ENCODE measurements around the gene OR2AT4.
"Not testable (repeated sequence)": the region's sequence is repeated elsewhere in the genome, so short reads cannot be mapped to it uniquely, and the experiment has no call there.

The OR2AT4 gene

GRCh38 chr11:75044381-75045170, 52.1 kb downstream of the OR2AT4 start:
- not testable (repeated sequence) for H3K27ac ChIP-seq (ENCODE audit: low read depth, low read length); H3K27me3 ChIP-seq (ENCODE audit: control insufficient read depth, insufficient read depth, low read length); H3K9me3 ChIP-seq (ENCODE audit: control insufficient read depth, insufficient read depth, low read depth, low read length); H3K36me3 ChIP-seq (ENCODE audit: control insufficient read depth, insufficient read depth, low read length); H3K9ac ChIP-seq (ENCODE audit: low read length); H3K4me3 ChIP-seq (ENCODE audit: low read depth, low read length)
- peaks cover 19% of the 10 kb centered on the region; the same call in 1 of the 2 replicates for H3K4me1 ChIP-seq (ENCODE audit: control insufficient read depth, insufficient read depth, low read length)

GRCh38 chr11:75041821-75042220, 54.9 kb downstream of the OR2AT4 start:
- not testable (repeated sequence) for H3K27ac ChIP-seq (ENCODE audit: low read depth, low read length); H3K36me3 ChIP-seq (ENCODE audit: control insufficient read depth, insufficient read depth, low read length); H3K9ac ChIP-seq (ENCODE audit: low read length); H3K9me3 ChIP-seq (ENCODE audit: control insufficient read depth, insufficient read depth, low read depth, low read length); H3K27me3 ChIP-seq (ENCODE audit: control insufficient read depth, insufficient read depth, low read length); H3K4me3 ChIP-seq (ENCODE audit: low read depth, low read length)
- H3K4me1 ChIP-seq (ENCODE audit: control insufficient read depth, insufficient read depth, low read length): peaks cover 14% of the 10 kb centered on the region; the same call in 1 of the 2 replicates

- Histone ChIP-seq H3K9me3 (ENCODE audit: control insufficient read depth, insufficient read depth, low read depth, low read length) (0 out of 2 replicates have a peak, but pooled peaks cover 6% of the 10 kb centered on the region), H3K4me1 (ENCODE audit: control insufficient read depth, insufficient read depth, low read length) (peaks cover 12% of the 10 kb centered on the region; the same call in 1 of the 2 replicates), H3K4me3 (ENCODE audit: low read depth, low read length) (no peak overlapping the region), H3K9ac (ENCODE audit: low read length) (no peak overlapping the region), H3K27ac (ENCODE audit: low read depth, low read length) (no peak overlapping the region), H3K27me3 (ENCODE audit: control insufficient read depth, insufficient read depth, low read length) (no peaks in the 10 kb centered on the region; the same call in 1 of the 2 replicates), H3K36me3 (ENCODE audit: control insufficient read depth, insufficient read depth, low read length) (no peaks in the 10 kb centered on the region)
Observed at GRCh38 chr11:75041263-75041662, 55.4 kb downstream of the OR2AT4 start.

GRCh38 chr11:75040167-75040770, 56.4 kb downstream of the OR2AT4 start:
- no peak overlapping the region for H3K4me3 ChIP-seq (ENCODE audit: low read depth, low read length)
- 0 out of 2 replicates have a peak, but pooled peaks cover 6% of the 10 kb centered on the region for H3K9me3 ChIP-seq (ENCODE audit: control insufficient read depth, insufficient read depth, low read depth, low read length)
- H3K36me3 ChIP-seq (ENCODE audit: control insufficient read depth, insufficient read depth, low read length): no peaks in the 10 kb centered on the region
- peaks cover 11% of the 10 kb centered on the region; the same call in 1 of the 2 replicates for H3K4me1 ChIP-seq (ENCODE audit: control insufficient read depth, insufficient read depth, low read length)
- no peak overlapping the region for H3K27ac ChIP-seq (ENCODE audit: low read depth, low read length)
- no peaks in the 10 kb centered on the region; the same call in 1 of the 2 replicates for H3K27me3 ChIP-seq (ENCODE audit: control insufficient read depth, insufficient read depth, low read length)
- no peak overlapping the region for H3K9ac ChIP-seq (ENCODE audit: low read length)

- Histone ChIP-seq H3K27ac (ENCODE audit: low read depth, low read length) (no peak overlapping the region), H3K9me3 (ENCODE audit: control insufficient read depth, insufficient read depth, low read depth, low read length) (0 out of 2 replicates have a peak, but pooled peaks cover 6% of the 10 kb centered on the region), H3K27me3 (ENCODE audit: control insufficient read depth, insufficient read depth, low read length) (no peaks in the 10 kb centered on the region), H3K4me3 (ENCODE audit: low read depth, low read length) (no peak overlapping the region), H3K36me3 (ENCODE audit: control insufficient read depth, insufficient read depth, low read length) (no peaks in the 10 kb centered on the region), H3K4me1 (ENCODE audit: control insufficient read depth, insufficient read depth, low read length) (peaks cover 3% of the 10 kb centered on the region; the same call in 1 of the 2 replicates), H3K9ac (ENCODE audit: low read length) (no peak overlapping the region)
Observed at GRCh38 chr11:75035911-75036565, 60.6 kb downstream of the OR2AT4 start.

- H3K9ac ChIP-seq (ENCODE audit: low read length): no peak overlapping the region
- no peak overlapping the region for H3K4me3 ChIP-seq (ENCODE audit: low read depth, low read length)
- peaks cover 3% of the 10 kb centered on the region; the same call in 1 of the 2 replicates for H3K4me1 ChIP-seq (ENCODE audit: control insufficient read depth, insufficient read depth, low read length)
- no peak overlapping the region for H3K27ac ChIP-seq (ENCODE audit: low read depth, low read length)
- H3K9me3 ChIP-seq (ENCODE audit: control insufficient read depth, insufficient read depth, low read depth, low read length): 0 out of 2 replicates have a peak, but pooled peaks cover 4% of the 10 kb centered on the region
- H3K36me3 ChIP-seq (ENCODE audit: control insufficient read depth, insufficient read depth, low read length): no peaks in the 10 kb centered on the region
- H3K27me3 ChIP-seq (ENCODE audit: control insufficient read depth, insufficient read depth, low read length): no peaks in the 10 kb centered on the region
Observed at GRCh38 chr11:75035256-75035655, 61.4 kb downstream of the OR2AT4 start.

- Histone ChIP-seq H3K4me1 (ENCODE audit: control insufficient read depth, insufficient read depth, low read length) (peaks cover 3% of the 10 kb centered on the region; the same call in 1 of the 2 replicates), H3K27me3 (ENCODE audit: control insufficient read depth, insufficient read depth, low read length) (no peaks in the 10 kb centered on the region)
Observed at GRCh38 chr11:75033916-75034315, 62.8 kb downstream of the OR2AT4 start.

GRCh38 chr11:75032550-75032935, 64.1 kb downstream of the OR2AT4 start:
- no peaks in the 10 kb centered on the region for H3K36me3 ChIP-seq (ENCODE audit: control insufficient read depth, insufficient read depth, low read length)
- no peaks in the 10 kb centered on the region for H3K9me3 ChIP-seq (ENCODE audit: control insufficient read depth, insufficient read depth, low read depth, low read length)
- H3K9ac ChIP-seq (ENCODE audit: low read length): no peak overlapping the region
- H3K27me3 ChIP-seq (ENCODE audit: control insufficient read depth, insufficient read depth, low read length): no peaks in the 10 kb centered on the region
- H3K4me1 ChIP-seq (ENCODE audit: control insufficient read depth, insufficient read depth, low read length): peaks cover 3% of the 10 kb centered on the region; the same call in 1 of the 2 replicates
- no peak overlapping the region for H3K4me3 ChIP-seq (ENCODE audit: low read depth, low read length)
- no peak overlapping the region for H3K27ac ChIP-seq (ENCODE audit: low read depth, low read length)

More at GRCh38 chr11:75033916-75034315, 62.8 kb downstream of the OR2AT4 start:
- Histone ChIP-seq H3K9me3 (ENCODE audit: control insufficient read depth, insufficient read depth, low read depth, low read length) (no peaks in the 10 kb centered on the region), H3K36me3 (ENCODE audit: control insufficient read depth, insufficient read depth, low read length) (no peaks in the 10 kb centered on the region), H3K9ac (ENCODE audit: low read length) (no peak overlapping the region), H3K4me3 (ENCODE audit: low read depth, low read length) (no peak overlapping the region), H3K27ac (ENCODE audit: low read depth, low read length) (no peak overlapping the region)

GRCh38 chr11:75031771-75032549, 64.7 kb downstream of the OR2AT4 start:
- H3K27me3 ChIP-seq (ENCODE audit: control insufficient read depth, insufficient read depth, low read length): no peaks in the 10 kb centered on the region
- no peaks in the 10 kb centered on the region for H3K36me3 ChIP-seq (ENCODE audit: control insufficient read depth, insufficient read depth, low read length)
- no peak overlapping the region for H3K4me3 ChIP-seq (ENCODE audit: low read depth, low read length)
- H3K9me3 ChIP-seq (ENCODE audit: control insufficient read depth, insufficient read depth, low read depth, low read length): no peaks in the 10 kb centered on the region
- H3K4me1 ChIP-seq (ENCODE audit: control insufficient read depth, insufficient read depth, low read length): peaks cover 3% of the 10 kb centered on the region; the same call in 1 of the 2 replicates
- H3K27ac ChIP-seq (ENCODE audit: low read depth, low read length): no peak overlapping the region
- no peak overlapping the region for H3K9ac ChIP-seq (ENCODE audit: low read length)
